GM21381 (cell line): ENCODE data around the gene GREB1L.

Experiments
- ATAC-seq: cut with Tn5 transposase; IDR thresholded peaks from one replicate; pipeline ENCODE4 v1.9.1; 2021; ENCODE audit warnings: mild to moderate bottlenecking, moderate library complexity; ENCODE audit not compliant: unreplicated experiment

Gene GREB1L

DNA sequence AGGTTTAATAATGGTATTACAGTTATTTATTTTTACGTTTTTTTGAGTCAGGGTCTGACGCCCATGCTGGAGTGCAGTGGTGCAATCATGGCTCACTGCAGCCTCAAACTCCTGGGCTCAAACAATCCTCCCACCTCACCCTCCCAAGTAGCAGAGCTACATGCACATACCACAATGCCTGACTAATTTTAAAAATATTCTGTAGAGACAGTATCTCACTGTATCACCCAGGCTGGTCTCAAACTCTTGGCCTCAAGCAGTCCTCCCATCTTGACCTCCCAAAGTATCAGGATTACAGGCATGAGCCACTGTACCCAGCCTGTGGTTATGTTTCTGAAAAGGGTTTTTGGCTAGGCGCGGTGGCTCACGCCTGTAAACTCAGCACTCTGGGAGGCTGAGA lies 237.7 kb downstream of the GREB1L start:
- no peak for ATAC-seq

DNA sequence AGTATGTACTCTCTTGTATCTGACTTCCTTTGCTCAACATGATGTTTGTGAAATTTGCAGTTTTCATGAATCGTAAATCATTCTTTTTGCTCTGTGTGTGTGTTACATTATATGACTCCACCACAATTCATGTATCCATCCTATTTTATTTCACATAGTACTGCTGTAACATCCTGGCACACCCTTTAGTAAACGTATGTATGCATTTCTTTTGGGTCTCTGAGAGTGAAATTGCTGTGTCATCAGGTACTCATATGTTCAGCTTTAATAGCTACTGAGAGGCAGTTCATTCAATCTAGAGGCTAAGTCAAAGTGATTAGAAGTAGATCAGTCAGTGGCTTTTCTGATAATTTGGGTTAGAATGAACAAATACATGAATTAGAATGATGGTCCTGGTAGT lies 239.7 kb downstream of the GREB1L start:
- ATAC-seq = no peak

DNA sequence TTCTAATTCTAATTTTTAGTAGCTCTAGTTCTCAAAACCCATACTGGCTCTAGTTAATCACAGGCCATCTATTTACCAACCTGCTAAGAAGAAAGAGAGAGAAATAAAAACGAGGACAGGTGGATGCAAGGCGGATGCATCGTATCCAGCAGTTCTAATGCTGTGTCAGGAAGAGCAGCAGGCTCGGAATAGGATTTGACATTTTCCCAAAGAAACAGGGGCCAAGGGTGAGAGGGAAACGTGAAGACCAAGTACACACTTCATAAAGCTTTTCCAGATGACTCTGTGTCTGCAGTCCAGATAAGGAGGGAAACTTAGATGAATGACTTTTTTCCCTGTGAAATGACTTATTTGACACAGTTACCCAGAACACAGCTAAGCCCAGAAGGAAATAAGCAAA lies 241.0 kb downstream of the GREB1L start:
- ATAC-seq = no peak

DNA sequence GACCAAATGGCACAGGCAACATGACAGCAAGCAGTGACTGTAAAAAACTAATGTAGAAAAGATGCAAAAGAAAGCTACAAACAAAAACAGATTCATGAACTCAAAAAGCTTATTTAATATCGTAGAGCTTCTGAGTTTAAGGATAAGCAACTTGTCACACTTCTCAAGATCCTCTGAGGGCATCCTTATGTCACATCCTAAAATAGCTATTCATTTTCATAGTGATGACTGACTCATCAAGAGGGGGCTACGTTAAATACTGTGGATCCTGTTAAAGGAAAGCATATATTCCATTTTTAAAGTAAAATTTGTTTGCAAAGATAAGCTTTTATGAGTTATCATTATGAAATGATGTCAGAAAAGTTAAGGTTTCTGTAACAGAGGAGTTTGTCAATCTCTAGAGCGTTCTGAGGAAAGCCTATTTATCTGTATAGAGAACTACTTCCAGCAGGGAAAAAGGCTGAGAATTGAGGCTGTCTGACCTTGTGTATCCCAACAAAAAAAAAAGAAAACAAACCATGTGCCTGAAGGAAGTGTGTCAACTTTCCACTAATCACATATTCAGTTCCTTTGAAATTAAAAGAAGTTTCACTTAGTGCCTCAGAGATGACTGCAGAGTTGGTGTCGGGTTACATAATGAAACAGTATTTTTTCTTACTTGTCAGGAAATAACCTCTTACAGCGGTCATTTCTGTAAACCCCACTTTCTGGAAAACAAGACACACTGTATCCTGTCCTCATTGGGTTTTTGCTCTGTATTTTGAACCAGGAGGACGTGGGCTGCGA lies 243.0 kb downstream of the GREB1L start:
- ATAC-seq = no peak

DNA sequence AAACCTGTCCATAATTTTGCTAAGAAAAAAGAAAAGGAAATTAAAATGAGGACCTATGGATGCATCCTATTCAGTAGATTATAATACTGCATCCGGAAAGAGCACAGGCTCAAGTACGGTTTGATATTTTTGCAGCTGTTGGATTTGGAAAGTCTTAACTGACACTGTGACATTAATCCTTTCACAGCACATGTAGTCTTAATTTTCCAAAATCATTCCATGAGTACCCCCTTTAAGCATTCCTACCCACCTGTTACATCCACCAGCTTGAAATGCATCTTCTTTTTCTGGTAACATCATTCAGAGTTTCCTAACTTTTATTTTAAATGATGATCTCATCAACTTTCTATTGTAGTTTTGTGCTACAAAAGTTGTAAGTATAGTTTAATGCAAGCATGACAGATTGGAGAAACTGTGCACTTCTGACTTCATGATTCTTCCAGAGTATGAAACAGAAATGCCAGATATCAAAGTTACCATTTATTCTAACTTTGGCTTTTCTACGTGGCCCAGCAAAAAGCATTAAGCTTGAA lies 244.9 kb downstream of the GREB1L start:
- no peak for ATAC-seq

DNA sequence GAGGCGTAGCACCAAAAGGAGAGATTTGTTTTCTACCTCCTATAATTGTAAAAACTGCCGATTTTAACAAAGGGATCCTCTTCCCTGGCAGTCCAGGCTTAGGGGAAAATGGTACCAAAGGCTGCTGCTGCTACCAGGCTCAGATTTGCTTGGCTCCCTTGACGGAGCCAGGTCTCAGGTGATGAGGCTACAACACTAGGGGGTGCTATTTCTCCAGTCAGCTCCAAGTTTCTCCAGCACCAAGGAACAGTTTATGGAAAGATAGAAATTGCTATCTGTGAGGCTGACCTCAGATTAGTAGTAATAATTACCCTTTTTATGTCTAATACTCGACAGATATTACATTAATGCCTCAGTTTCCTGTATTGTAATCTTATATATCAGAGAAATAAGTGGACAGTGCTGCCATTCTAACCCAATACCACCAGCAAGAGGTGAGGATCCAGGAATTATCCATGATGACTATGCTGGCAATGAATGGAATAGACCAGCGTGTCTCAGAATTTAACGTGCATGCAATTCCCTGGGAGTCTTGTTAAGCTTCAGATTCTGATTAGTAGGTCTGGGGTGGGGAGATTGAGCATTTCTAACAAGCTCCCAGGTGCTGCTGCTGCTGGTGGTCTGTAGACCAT lies 247.2 kb downstream of the GREB1L start:
- ATAC-seq = no peak

DNA sequence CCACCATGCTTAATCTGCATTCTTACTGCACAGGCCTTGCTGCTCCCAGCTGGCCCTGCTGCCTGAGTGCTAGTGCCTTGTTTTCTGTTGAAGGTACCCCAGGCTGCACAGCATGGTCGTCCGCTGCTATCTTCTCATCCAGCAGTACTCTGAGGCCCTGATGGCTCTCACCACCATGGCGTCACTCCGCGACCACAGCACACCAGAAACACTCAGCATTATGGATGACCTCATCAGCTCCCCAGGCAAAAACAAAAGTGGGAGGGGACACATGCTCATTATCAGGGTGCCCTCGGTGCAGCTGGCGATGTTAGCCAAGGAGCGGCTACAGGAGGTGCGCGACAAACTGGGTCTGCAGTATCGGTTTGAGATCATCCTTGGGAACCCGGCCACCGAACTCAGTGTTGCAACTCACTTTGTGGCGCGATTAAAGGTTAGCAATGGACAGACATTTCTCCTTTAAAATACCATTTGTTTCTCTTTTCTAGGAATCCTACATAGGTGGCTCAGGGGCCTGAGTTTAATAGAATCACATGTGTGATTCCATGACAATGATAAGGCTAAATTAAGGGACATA lies 248.0 kb downstream of the GREB1L start:
- no peak for ATAC-seq

DNA sequence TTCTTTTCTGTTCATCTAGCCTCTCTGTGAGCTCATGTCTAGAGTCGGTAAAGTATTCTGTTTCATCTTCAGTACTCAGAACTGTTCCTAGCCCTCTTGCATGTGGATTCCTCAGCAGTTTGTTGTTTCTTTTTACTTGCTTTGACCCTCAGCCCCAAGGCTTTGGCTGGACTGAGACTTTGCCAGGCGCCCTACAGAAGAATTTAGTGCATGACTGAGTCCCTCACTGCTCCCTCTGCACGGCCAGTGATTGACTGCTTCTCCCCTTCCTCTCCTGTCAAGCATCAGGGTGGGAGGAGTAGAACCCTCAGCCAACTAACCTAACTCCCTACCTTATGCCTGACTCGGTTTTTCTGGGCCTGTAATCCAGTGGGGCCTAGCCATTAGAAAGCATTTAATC lies 248.7 kb downstream of the GREB1L start:
- ATAC-seq = no peak

DNA sequence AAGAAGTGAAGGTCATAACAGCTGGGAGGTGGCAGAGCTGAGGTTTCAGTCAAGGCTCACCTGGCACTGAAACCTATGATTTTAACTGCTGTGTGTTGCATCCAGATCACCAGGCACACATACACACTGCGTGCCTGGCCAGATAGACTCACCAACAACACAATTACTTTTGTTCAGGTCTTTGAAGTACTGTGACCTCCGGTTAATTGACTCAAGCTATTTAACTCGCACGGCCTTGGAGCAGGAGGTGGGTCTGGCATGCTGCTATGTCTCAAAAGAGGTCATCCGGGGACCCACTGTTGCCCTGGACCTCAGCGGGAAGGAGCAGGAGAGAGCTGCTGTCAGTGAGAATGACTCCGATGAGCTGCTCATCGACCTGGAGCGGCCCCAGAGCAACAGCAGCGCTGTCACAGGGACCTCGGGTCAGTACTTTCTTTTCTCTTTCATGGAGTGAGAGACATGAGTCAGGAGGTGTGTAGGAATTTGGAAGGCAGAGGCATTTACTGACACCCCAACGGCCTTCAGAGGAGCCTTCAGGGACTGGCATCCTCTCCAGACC lies 254.3 kb downstream of the GREB1L start:
- ATAC-seq = no peak

DNA sequence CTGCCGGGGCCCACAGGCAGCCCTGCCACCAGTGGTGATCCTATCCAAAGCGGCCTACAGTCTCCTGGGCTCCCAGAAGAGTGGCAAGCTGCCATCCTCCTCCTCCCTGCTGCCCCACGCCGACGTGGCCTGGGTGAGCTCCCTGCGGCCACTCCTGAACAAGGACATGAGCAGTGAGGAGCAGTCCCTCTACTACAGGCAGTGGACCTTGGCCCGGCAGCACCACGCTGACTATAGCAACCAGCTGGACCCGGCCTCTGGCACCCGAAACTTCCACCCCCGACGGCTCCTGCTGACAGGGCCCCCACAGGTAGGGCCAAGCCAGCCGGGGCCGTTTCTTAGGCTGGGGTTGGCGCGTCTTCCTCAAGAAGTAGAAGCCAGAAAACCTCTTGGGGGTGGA lies 258.0 kb downstream of the GREB1L start:
- ATAC-seq = no peak

DNA sequence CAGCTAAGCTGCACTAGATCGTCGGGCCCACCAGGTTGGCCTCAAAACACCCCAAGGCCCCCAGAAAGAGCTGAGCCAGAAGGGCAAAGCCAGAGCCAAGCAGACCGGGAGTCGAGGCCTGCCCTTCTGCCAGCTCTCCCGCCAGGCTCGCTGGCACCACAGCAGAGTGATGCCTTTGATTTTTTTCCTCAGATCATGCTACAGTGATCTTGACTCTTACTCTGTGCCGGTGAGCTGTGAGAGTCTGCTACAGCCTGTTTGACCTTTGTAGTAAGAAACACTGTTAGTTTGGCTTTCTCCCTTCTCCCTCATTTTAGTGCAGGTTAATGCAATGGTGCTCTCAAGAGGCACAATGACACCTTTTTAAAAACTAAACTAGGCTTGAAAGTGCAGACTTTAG lies 260.6 kb downstream of the GREB1L start:
- no peak for ATAC-seq

DNA sequence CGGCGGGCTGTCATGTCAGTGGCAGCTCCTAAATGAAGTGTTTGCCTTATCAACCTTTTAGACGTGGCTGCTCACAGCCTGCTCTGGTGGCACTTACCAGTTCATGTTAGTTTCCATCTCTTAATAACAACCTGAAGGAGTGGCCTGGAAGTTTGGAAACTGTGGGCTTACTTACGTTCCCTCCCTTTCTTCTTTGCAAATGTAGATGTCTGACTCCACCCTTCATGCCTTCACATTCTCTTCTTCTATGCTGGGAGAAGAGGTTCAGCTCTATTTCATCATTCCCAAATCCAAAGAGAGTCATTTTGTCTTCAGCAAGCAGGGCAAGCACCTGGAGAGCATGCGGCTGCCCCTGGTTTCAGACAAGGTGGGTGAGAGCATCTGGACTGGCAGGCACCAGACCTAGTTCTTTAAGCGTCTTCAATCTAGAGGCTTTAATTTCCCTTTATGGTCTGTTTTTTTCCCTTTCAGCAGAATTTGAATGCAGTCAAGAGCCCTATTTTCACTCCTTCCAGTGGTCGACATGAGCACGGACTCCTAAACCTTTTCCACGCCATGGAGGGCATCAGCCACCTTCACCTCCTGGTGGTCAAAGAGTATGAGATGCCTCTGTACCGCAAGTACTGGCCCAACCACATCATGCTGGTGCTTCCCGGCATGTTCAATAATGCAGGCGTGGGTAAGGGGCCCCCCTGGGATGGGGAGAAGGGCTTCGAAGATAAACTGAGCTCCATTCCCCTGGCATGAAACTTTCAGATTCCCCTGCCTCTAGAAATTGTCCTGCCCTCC lies 266.1 kb downstream of the GREB1L start:
- ATAC-seq = no peak

DNA sequence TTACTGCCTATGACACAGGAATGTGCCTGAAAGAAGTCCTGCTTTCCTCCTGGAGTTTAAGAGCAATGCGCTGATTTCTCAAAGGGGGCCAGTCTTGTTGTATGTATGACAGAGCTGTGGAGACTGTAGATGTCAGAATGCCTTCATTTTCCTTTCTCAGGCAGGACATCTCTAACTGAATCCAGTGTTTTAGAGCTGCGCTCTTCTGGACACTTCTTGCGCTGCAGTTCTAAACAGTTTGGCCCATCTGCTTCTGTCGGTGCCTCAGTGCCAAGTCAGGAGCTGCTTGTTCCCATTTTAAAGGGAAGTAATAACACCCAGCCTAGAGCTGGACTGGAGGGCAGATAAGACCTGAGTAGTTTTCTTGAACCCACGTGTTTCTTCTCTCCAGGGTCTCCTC lies 267.0 kb downstream of the GREB1L start:
- ATAC-seq = no peak

DNA sequence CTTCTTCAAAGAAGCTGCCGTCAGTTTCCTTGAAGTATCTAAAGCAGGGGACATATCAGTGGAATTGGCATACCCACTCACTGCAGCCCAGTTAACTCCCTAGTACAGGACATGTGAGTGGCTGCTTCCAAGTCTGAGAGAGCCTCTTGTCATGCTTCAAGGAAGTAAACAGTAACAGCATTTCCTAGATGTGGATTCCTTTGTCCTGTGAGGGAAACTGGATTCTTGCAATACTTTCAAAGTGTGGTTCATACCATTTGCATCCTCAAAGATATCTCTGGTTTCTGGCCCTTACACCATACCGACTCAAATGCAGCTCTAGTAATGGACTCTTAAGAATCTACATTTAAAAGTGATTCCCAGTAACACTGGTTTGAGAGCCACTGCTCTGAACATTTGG lies 271.3 kb downstream of the GREB1L start:
- ATAC-seq = no peak

DNA sequence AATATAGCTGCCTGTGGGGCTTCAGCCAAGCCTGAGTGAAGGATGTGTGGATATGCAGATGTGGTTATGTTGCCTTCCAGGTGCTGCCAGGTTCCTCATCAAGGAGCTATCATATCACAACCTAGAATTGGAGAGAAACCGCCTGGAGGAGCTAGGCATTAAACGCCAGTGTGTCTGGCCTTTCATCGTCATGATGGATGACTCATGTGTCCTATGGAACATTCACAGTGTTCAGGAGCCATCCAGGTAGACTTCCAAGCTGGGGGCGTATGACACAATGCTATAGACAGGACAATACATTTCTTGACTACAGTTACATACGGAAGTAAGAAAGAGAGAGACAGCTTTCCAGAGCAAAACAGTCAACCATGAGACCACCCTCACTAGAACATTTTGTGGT lies 271.7 kb downstream of the GREB1L start:
- ATAC-seq = no peak

DNA sequence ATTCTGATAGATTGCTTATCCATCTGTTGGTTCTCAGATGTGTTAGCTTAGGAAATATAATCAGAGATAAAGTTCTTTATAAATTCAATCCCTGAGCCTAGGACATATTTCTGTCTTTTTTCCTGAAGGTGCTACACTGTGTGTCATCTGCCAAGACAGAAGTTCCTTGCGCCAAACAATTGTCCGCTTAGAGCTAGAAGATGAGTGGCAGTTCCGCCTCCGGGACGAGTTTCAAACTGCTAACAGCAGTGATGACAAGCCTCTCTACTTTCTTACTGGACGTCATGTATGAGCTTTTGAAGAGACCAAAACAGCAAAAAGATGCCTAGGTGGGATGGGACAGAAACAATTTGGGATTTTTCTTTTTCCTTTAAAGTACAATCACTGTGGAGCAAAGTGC lies 280.5 kb downstream of the GREB1L start:
- no peak for ATAC-seq

DNA sequence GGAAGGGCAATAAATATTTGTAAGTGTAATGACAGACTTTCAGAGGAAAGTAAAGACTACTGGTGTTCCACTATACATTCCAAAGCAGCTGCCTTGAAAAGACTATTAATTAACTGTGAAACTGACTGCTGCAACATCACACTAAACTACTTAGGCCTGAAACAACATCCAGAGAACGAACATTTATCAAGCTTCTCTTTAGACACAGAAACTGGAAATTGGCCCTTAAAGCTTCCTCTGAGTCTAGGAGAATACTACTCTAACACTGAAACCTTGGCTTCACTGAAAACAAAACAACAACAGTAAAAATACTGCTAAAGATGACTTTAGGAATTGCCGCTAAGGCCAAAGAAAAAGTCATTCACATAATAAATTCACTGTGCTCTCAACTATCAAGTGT lies 283.9 kb downstream of the GREB1L start:
- no peak for ATAC-seq

DNA sequence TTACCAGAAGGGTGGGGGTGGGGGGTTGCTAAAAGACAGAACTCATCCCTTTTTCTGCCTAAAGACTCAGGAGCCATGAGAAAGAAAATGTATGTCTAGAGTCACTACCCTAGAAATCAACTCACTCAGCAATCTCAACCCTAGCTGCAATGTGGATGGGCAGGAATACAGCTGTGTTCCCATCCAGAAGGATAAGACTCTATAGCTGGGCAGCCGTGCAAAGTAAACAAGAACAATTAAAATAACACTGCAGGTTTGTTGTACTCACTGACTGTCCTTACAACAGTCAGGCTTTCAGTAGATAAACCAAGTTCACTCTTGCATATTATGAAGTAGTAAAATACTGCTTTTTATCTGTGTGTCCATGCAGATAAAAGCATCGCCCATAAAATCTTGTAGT lies 284.4 kb downstream of the GREB1L start:
- no peak for ATAC-seq

DNA sequence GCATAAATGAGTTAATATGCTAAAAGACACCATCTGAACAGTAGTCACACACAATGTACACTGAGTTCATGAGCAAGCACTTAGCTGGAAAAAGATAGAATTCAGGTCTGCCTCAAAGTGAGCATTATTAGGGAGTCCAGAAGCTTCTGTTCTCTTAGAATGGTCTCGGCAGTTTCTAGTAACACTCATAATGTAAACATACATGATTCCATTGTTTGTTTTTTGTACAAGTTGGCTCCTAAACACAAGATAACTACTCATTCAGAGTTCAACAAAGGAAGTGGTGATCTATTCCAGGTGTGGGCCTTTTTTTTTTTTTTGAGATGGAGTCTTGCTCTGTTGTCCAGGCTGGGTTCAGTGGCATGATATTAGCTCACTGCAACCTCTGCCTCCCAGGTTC lies 292.3 kb downstream of the GREB1L start:
- ATAC-seq = no peak

DNA sequence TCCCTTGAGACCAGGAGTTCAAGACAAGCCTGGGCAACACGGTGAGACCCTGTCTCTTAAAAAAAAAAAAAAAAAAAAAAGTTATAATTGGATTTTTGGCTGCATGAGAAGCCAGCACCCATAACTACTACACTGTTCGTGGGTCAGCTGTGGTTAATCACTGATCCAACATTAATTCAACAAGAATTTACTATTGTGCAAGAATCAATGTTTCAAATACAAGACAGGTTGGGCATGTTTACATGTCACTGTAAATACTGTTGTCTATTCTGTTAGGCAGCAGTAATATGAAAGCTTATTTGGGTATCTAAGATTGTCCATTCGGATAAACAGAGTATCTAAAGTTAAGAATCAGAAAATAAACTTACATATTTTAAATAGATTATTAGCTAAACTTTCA lies 296.2 kb downstream of the GREB1L start:
- no peak for ATAC-seq

DNA sequence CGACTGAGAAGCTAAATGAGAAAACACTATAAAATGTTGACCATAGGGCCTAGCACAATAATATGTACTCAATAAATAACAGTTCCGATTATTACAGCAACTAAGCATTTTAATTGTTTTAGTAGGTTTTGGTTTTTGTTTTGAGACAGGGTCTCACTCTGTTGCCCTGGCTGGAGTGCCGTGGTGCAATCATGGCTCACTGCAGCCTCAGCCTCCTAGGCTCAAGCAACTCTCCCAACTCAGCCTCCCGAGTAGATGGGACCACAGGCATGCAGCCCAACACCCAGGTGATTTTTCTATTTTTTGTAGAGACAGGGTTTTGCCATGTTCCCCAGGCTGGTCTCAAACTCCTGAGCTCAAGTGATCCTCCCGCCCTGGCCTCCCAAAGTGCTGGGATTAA lies 304.4 kb downstream of the GREB1L start:
- ATAC-seq = no peak
